Measurements from ENCODE around the gene SYNE1.
"Not testable (repeated sequence)": the region's sequence is repeated elsewhere in the genome, so short reads cannot be mapped to it uniquely, and the experiment has no call there.

Gene SYNE1

GRCh38 chr6:152484806-152485205 is 152.4 kb downstream of the SYNE1 start:
- DNase-seq, result no peak

- DNase-seq, result no peak
Measured at GRCh38 chr6:152482289-152482688, 154.9 kb downstream of the SYNE1 start.

- DNase-seq, result no peak
Measured at GRCh38 chr6:152478377-152479010, 158.7 kb downstream of the SYNE1 start.

GRCh38 chr6:152474354-152474753 is 162.8 kb downstream of the SYNE1 start:
- DNase-seq, result no peak

- no peak for DNase-seq
Measured at GRCh38 chr6:152472325-152472724, 164.8 kb downstream of the SYNE1 start.

- DNase-seq, result no peak
Measured at GRCh38 chr6:152471456-152472265, 165.5 kb downstream of the SYNE1 start.

- no peak for DNase-seq
Measured at GRCh38 chr6:152463164-152463563, 174.0 kb downstream of the SYNE1 start.

- no peak for DNase-seq
Measured at GRCh38 chr6:152462716-152463115, 174.4 kb downstream of the SYNE1 start.

- DNase-seq, result no peak
Measured at GRCh38 chr6:152461556-152461955, 175.6 kb downstream of the SYNE1 start.

- DNase-seq, result no peak
Measured at GRCh38 chr6:152458648-152459644, 178.2 kb downstream of the SYNE1 start.

- no peak for DNase-seq
Measured at GRCh38 chr6:152457949-152458624, 179.1 kb downstream of the SYNE1 start.

GRCh38 chr6:152454003-152454402 is 183.2 kb downstream of the SYNE1 start:
- DNase-seq, result no peak

- DNase-seq, result no peak
Measured at GRCh38 chr6:152453421-152453820, 183.7 kb downstream of the SYNE1 start.

GRCh38 chr6:152452639-152453038 is 184.5 kb downstream of the SYNE1 start:
- no peak for DNase-seq

GRCh38 chr6:152450519-152450918 is 186.6 kb downstream of the SYNE1 start:
- no peak for DNase-seq

- no peak for DNase-seq
Measured at GRCh38 chr6:152441902-152442301, 195.3 kb downstream of the SYNE1 start.

- no peak for DNase-seq
Measured at GRCh38 chr6:152435816-152436215, 201.3 kb downstream of the SYNE1 start.

- DNase-seq, result no peak
Measured at GRCh38 chr6:152432758-152433157, 204.4 kb downstream of the SYNE1 start.

- no peak for DNase-seq
Measured at GRCh38 chr6:152428126-152428525, 209.0 kb downstream of the SYNE1 start.

- no peak for DNase-seq
Measured at GRCh38 chr6:152426276-152426675, 210.9 kb downstream of the SYNE1 start.

GRCh38 chr6:152423216-152424103 is 213.7 kb downstream of the SYNE1 start:
- no peak for DNase-seq

GRCh38 chr6:152421496-152421895 is 215.7 kb downstream of the SYNE1 start:
- not testable (repeated sequence) for DNase-seq

All from NK-92 treated with Interleukin-12 subunit alpha and Interleukin-12 subunit beta, amount 100 ng/mL, for 24 hours (cell line).